Cardiac fibroblast (primary cell): ENCODE measurements around the gene C10orf53.
"Not testable (repeated sequence)": the region's sequence is repeated elsewhere in the genome, so short reads cannot be mapped to it uniquely, and the experiment has no call there.

Experiments used
- DNase-seq, 2 donors: peaks; one replicate each; pipeline versions ENCODE4 v3.0.0 to v3.0.0-alpha.2; 2010; ENCODE audit warnings: low read depth in 2 of 2
- H3K4me3 ChIP-seq, 2 donors: replicated peaks in 1 of 2; 1 replicate in 1 of 2; 2 replicates in 1 of 2; pipeline ENCODE4 v1.5.1; 2011; ENCODE audit warnings: low read depth in 2 of 2, low read length in 2 of 2, mild to moderate bottlenecking in 2 of 2, moderate library complexity in 1 of 2
- CTCF ChIP-seq: IDR thresholded peaks from one replicate; pipeline ENCODE4 v1.5.1; 2011; ENCODE audit warnings: low read depth, mild to moderate bottlenecking, low read length, inconsistent platforms

C10orf53 gene

DNA sequence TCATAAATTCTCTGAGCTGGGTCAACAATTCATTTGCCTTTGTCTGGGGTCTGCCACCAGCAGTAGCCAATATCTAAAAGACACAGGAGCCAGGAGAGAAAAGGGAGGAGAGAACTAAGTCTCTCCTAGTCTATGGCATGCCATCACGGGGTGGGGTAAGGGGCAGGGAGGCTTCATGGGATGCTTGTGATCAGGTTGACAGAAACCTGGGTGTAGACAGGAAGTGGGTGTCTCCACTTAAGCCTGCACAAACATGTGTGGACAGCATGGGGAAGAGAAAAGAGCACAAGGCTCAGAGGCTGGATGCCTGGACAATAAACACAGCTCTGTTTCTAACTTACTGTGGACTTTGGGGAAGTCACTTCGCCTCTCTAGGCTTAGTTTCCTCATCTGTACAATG lies 11.5 kb upstream of the C10orf53 start:
- no peak overlapping the region for H3K4me3 ChIP-seq
- TF ChIP-seq CTCF = no peak
- DNase-seq = no peak

GRCh38 chr10:49668684-49669083 lies 10.8 kb upstream of the C10orf53 start:
- no peak overlapping the region for H3K4me3 ChIP-seq
- no peak for TF ChIP-seq CTCF
- no peak for DNase-seq

GRCh38 chr10:49678827-49679479 lies 498 bp upstream of the C10orf53 start:
- no peak for TF ChIP-seq CTCF
- DNase-seq = no peak
- peak overlapping the region; percentile 12 to 17 for H3K4me3 ChIP-seq

DNA sequence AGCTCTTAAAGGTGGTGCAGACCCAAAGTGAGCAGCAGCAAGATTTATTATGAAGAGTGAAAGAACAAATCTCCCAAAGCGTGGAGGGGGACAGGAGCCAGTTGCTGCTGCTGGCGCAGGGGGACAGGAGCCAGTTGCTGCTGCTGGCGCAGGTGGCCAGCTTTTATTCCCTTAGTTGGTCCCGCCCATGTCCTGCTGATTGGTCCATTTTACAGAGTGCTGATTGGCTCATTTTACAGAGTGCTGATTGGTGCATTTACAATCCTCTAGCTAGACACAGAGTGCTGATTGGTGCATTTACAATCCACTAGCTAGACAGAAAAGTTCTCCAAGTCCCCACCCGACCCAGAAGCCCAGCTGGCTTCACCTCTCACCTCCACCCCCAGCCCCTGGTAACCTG lies 3.0 kb downstream of the C10orf53 start:
- H3K4me3 ChIP-seq, DNase-seq: not testable (repeated sequence)

GRCh38 chr10:49682879-49683278 lies 3.4 kb downstream of the C10orf53 start:
- DNase-seq = no peak
- no peak for TF ChIP-seq CTCF
- H3K4me3 ChIP-seq = no peak overlapping the region

- no peak overlapping the region for H3K4me3 ChIP-seq
- DNase-seq = no peak
- TF ChIP-seq CTCF = no peak
These were observed 7.2 kb downstream of the C10orf53 start for GRCh38 chr10:49686651-49687050.

- H3K4me3 ChIP-seq = no peak overlapping the region
- DNase-seq = no peak
- no peak for TF ChIP-seq CTCF
These were observed 8.9 kb downstream of the C10orf53 start for GRCh38 chr10:49688261-49688846.
